ENCODE results near the gene AMPD2.

Gene AMPD2

GRCh38 chr1:109619576-109620400, at the start of gene AMPD2, which contains the start of gene GNAT2:
TSS of gene AMPD2 (plus strand) at chr1:109619837. CDS start at chr1:109621176, 1,339 bp downstream.
TSS of gene GNAT2 (minus strand) at chr1:109619616. CDS start at chr1:109612870, 6,746 bp downstream.
- peak; percentile 45 for DNase-seq (ENCODE audit: low read depth)

GRCh38 chr1:109570414-109570813, 49.2 kb upstream of the AMPD2 start:
- DNase-seq (ENCODE audit: low read depth) = no peak

GRCh38 chr1:109573785-109574184, 45.9 kb upstream of the AMPD2 start:
- no peak for DNase-seq (ENCODE audit: low read depth)

GRCh38 chr1:109578947-109579443, 40.6 kb upstream of the AMPD2 start:
- DNase-seq (ENCODE audit: low read depth) = no peak

- no peak for DNase-seq (ENCODE audit: low read depth)
Measured at GRCh38 chr1:109579491-109579890, 40.1 kb upstream of the AMPD2 start.

- DNase-seq (ENCODE audit: low read depth) = no peak
Measured at GRCh38 chr1:109582021-109582420, 37.6 kb upstream of the AMPD2 start.

GRCh38 chr1:109584766-109585165, 34.9 kb upstream of the AMPD2 start:
- no peak for DNase-seq (ENCODE audit: low read depth)

- no peak for DNase-seq (ENCODE audit: low read depth)
Measured at GRCh38 chr1:109586055-109586454, 33.6 kb upstream of the AMPD2 start.

GRCh38 chr1:109589177-109589576, 30.5 kb upstream of the AMPD2 start:
- DNase-seq (ENCODE audit: low read depth) = no peak

GRCh38 chr1:109589679-109590078, 30.0 kb upstream of the AMPD2 start:
- DNase-seq (ENCODE audit: low read depth) = no peak

- DNase-seq (ENCODE audit: low read depth) = no peak
Measured at GRCh38 chr1:109592916-109593315, 26.7 kb upstream of the AMPD2 start.

GRCh38 chr1:109595531-109595930, 24.1 kb upstream of the AMPD2 start:
- DNase-seq (ENCODE audit: low read depth) = no peak

GRCh38 chr1:109598156-109598555, 21.5 kb upstream of the AMPD2 start:
- no peak for DNase-seq (ENCODE audit: low read depth)

GRCh38 chr1:109598655-109599054, 21.0 kb upstream of the AMPD2 start:
- DNase-seq (ENCODE audit: low read depth) = no peak

- no peak for DNase-seq (ENCODE audit: low read depth)
Measured at GRCh38 chr1:109603229-109603628, 16.4 kb upstream of the AMPD2 start.

GRCh38 chr1:109605381-109605780, 14.3 kb upstream of the AMPD2 start:
- DNase-seq (ENCODE audit: low read depth) = no peak

GRCh38 chr1:109609881-109610280, 9.8 kb upstream of the AMPD2 start:
- DNase-seq (ENCODE audit: low read depth) = no peak

- no peak for DNase-seq (ENCODE audit: low read depth)
Measured at GRCh38 chr1:109610609-109611307, 8.9 kb upstream of the AMPD2 start.

- no peak for DNase-seq (ENCODE audit: low read depth)
Measured at GRCh38 chr1:109611308-109611990, 8.2 kb upstream of the AMPD2 start.

GRCh38 chr1:109613361-109614147, 6.1 kb upstream of the AMPD2 start:
- no peak for DNase-seq (ENCODE audit: low read depth)

GRCh38 chr1:109615879-109616278, 3.8 kb upstream of the AMPD2 start:
- no peak for DNase-seq (ENCODE audit: low read depth)

- no peak for DNase-seq (ENCODE audit: low read depth)
Measured at GRCh38 chr1:109616391-109616790, 3.2 kb upstream of the AMPD2 start.

Data from stimulated activated CD8-positive, alpha-beta memory T cell treated with anti-CD3 and anti-CD28 coated beads, Interleukin-15, amount 100 ng/mL, for 1 hour (primary cell).